HepG2 (cell line): ENCODE results near the gene AQP6. TPM values are rescaled to one million over a fixed set of nuclear protein-coding genes. Genes with fewer than 3 reads are reported as not detected.

ENCODE experiments used
- ATAC-seq: fragments of 200-7000 bp; cut with Tn5 transposase; 3 replicates; pipeline ENCODE4 v1.9.1; 2020; ENCODE audit warnings: mild to moderate bottlenecking, moderate library complexity
- Bru-seq: library from RNA; stranded (reverse); fragments of 400-500 nt; gene quantifications from one replicate; lab custom pipeline; 2021; lab: Mats Ljungman, UMichigan
- BruChase-seq, 2 experiments: library from RNA; stranded (reverse); fragments of 400-500 nt; gene quantifications; one replicate each; lab custom pipeline; 2021; lab: Mats Ljungman, UMichigan
- BruUV-seq: library from RNA; stranded (reverse); fragments of 400-500 nt; replicated peaks from 2 replicates; lab custom pipeline; 2021; lab: Mats Ljungman, UMichigan
- CTCF ChIA-PET: fragments of 300-600 bp; formaldehyde crosslinking; extraction: SDS; loops from one replicate; lab custom pipeline; 2021; ENCODE audit warnings: low total read pairs, inconsistent platforms, low intra/inter-chr PET ratio; lab: Yijun Ruan, JAX
- POLR2A ChIA-PET: fragments of 350-600 bp; sonication (Branson Sonifier 250); formaldehyde crosslinking; loops from one replicate; lab custom pipeline; 2020; ENCODE audit warnings: antibody characterized with exemption, inconsistent platforms; lab: Yijun Ruan, JAX
- DNase-seq: peaks from one replicate; pipeline ENCODE4 v3.0.0-alpha.2; 2015; ENCODE audit warnings: low spot score
- FAIRE-seq: peaks from 3 replicates; lab custom pipeline; 2011; peaks lifted over from hg19 to GRCh38; lab: Jason Lieb, UNC
- H2AFZ ChIP-seq: one replicate; pipeline ENCODE4 v1.6.1; 2011; ENCODE audit warnings: low read length, inconsistent platforms
- H3K27ac ChIP-seq: fragments of 300-600 bp; 3 replicates; pipeline ENCODE4 v1.8.0; 2011; ENCODE audit warnings: mixed run types, mild to moderate bottlenecking, mixed read lengths, low read length, inconsistent platforms; ENCODE audit not compliant: insufficient read depth; ENCODE audit errors: extremely low read length
- H3K27me3 ChIP-seq, 2 experiments: fragments of 200-600 bp in 1 of 2; 2 replicates in 1 of 2; 3 replicates in 1 of 2; pipeline versions ENCODE4 v1.6.0 to v1.8.0; 2011; ENCODE audit warnings: low read length in 2 of 2, mild to moderate bottlenecking in 2 of 2, moderate library complexity in 2 of 2, inconsistent platforms in 1 of 2; ENCODE audit not compliant: insufficient read depth in 2 of 2, control insufficient read depth in 1 of 2
- H3K36me3 ChIP-seq, 2 experiments: fragments of 200-600 bp in 1 of 2; replicated peaks in 1 of 2; 2 replicates in 1 of 2; 3 replicates in 1 of 2; pipeline versions ENCODE4 v1.5.1 to v1.8.0; 2011; ENCODE audit warnings: low read length in 2 of 2, inconsistent platforms in 1 of 2; ENCODE audit not compliant: insufficient read depth in 2 of 2, control insufficient read depth in 1 of 2
- H3K4me1 ChIP-seq: 2 replicates; pipeline ENCODE4 v1.5.1; 2012; ENCODE audit warnings: low read length, inconsistent platforms; ENCODE audit not compliant: insufficient read depth
- H3K4me2 ChIP-seq: 2 replicates; pipeline ENCODE4 v1.6.0; 2011; ENCODE audit warnings: low read depth, low read length, inconsistent platforms
- H3K4me3 ChIP-seq, 3 experiments: fragments of 200-600 bp in 1 of 3; sonication (generic), shearing (Covaris generic) in 1 of 3; replicated peaks in 1 of 3; 2 replicates each; pipeline ENCODE4 v1.5.1; 2011 to 2016; ENCODE audit warnings: low read length in 3 of 3, inconsistent platforms in 2 of 3, low read depth in 2 of 3, mild to moderate bottlenecking in 2 of 3, control low read depth in 1 of 3, mixed read lengths in 1 of 3; ENCODE audit not compliant: insufficient read depth in 1 of 3
- H3K79me2 ChIP-seq: one replicate; pipeline ENCODE4 v1.6.1; 2011; ENCODE audit warnings: low read length, inconsistent platforms; ENCODE audit not compliant: insufficient read depth
- H3K9ac ChIP-seq: 2 replicates; pipeline ENCODE4 v1.6.0; 2011; ENCODE audit warnings: mild to moderate bottlenecking, low read depth, low read length, inconsistent platforms; ENCODE audit not compliant: insufficient read depth
- H3K9me3 ChIP-seq: 2 replicates; pipeline ENCODE4 v1.5.1; 2012; ENCODE audit warnings: mild to moderate bottlenecking, low read length
- H4K20me1 ChIP-seq: 2 replicates; pipeline ENCODE4 v1.6.0; 2011; ENCODE audit warnings: inconsistent platforms, mild to moderate bottlenecking, low read length, moderate library complexity; ENCODE audit not compliant: insufficient read depth
- HCFC1 ChIP-seq: fragments of 150-350 bp; IDR thresholded peaks from 2 replicates; pipeline ENCODE4 v1.6.1; 2014; ENCODE audit warnings: low read depth, low read length
- HNF4A ChIP-seq: sonication (generic); formaldehyde crosslinking; IDR thresholded peaks from 2 replicates; pipeline ENCODE4 v1.4.0; 2020; ENCODE audit warnings: missing genetic modification reagents
- POLR2A ChIP-seq, 2 experiments: IDR thresholded peaks; 2 replicates each; pipeline ENCODE4 v1.6.1; 2011; ENCODE audit warnings: low read depth in 2 of 2, low read length in 2 of 2, mild to moderate bottlenecking in 1 of 2, moderate library complexity in 1 of 2; ENCODE audit not compliant: insufficient read depth in 1 of 2
- ZNF605 ChIP-seq: sonication (generic); formaldehyde crosslinking; IDR thresholded peaks from 2 replicates; pipeline ENCODE4 v1.8.0; 2022; ENCODE audit warnings: mild to moderate bottlenecking, missing genetic modification reagents
- ZNF841 ChIP-seq: sonication (generic); formaldehyde crosslinking; IDR thresholded peaks from 2 replicates; pipeline ENCODE4 v1.8.1; 2023; ENCODE audit warnings: missing genetic modification reagents, borderline replicate concordance
- WGBS: methylation state at CpG from one replicate; pipeline ENCODE4 v1.1.6; 2017; ENCODE audit warnings: low lambda C conversion rate; 5-methylcytosine and 5-hydroxymethylcytosine counted together
- in situ Hi-C: cut with HindIII; loops from 2 replicates; pipeline ENCODE4 v1.10.0; 2017; ENCODE audit warnings: low pct_unique_long_range_greater_than_20kb; ENCODE audit not compliant: extremely low pct_ligation_motif_present
- intact Hi-C: fragments of 100-400 bp; cut with micrococcal nuclease; formaldehyde crosslinking; loops from one replicate; pipeline ENCODE4 v1.10.0; 2022; ENCODE audit not compliant: unreplicated experiment
- long read RNA-seq, 2 experiments: library from RNA in 1 of 2; library from polyadenylated mRNA in 1 of 2; stranded (forward) in 1 of 2; unstranded in 1 of 2; transcript quantifications; one replicate each; pipeline ENCODE4 v2.0.0, GENCODE V29; 2019 to 2022
- polyA minus RNA-seq, 3 experiments: library from RNA; depleted of rRNA, polyadenylated mRNA; stranded (reverse); fragments of >200 nt; gene quantifications; 2 replicates each; pipeline ENCODE4 v1.2.3, GENCODE V29; 2011; ENCODE audit warnings: low replicate concordance in 1 of 3
- polyA plus RNA-seq, 8 experiments: library from polyadenylated mRNA; depleted of rRNA in 3 of 8; stranded (reverse) in 7 of 8; unstranded in 1 of 8; fragments of >200 nt; fragmentation: Illumina TruSeq in 4 of 8; extraction: Trizol in 4 of 8; gene quantifications; 2 replicates each; pipeline versions ENCODE4 v1.2.1 to v1.2.3, GENCODE V29; 2011 to 2016; ENCODE audit warnings: low read depth in 4 of 8, missing spikeins in 1 of 8, mixed read lengths in 1 of 8; ENCODE audit not compliant: insufficient read depth in 1 of 8
- total RNA-seq, 5 experiments: library from RNA; depleted of rRNA; stranded (reverse); fragments of >200 nt; fragmentation: Illumina TruSeq; extraction: Trizol; gene quantifications; 2 replicates each; pipeline ENCODE4 v1.2.3, GENCODE V29; 2016; ENCODE audit warnings: low read depth in 1 of 5
- TF ChIP-seq, protein P1 (sequence below): sonication (generic); formaldehyde crosslinking; IDR thresholded peaks from 2 replicates; pipeline ENCODE4 v1.5.1; 2020; ENCODE audit warnings: mild to moderate bottlenecking, missing genetic modification reagents, moderate library complexity
- TF ChIP-seq, protein P2 (sequence below): sonication (generic); formaldehyde crosslinking; IDR thresholded peaks from 2 replicates; pipeline ENCODE4 v1.4.0; 2020; ENCODE audit warnings: mild to moderate bottlenecking, missing genetic modification reagents
- TF ChIP-seq, protein P3 (sequence below): IDR thresholded peaks from 2 replicates; pipeline ENCODE4 v1.6.1; 2016; ENCODE audit warnings: missing biosample characterization, missing genetic modification reagents, low read depth

Gene AQP6, protein sequence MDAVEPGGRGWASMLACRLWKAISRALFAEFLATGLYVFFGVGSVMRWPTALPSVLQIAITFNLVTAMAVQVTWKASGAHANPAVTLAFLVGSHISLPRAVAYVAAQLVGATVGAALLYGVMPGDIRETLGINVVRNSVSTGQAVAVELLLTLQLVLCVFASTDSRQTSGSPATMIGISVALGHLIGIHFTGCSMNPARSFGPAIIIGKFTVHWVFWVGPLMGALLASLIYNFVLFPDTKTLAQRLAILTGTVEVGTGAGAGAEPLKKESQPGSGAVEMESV
- total RNA-seq (2016; rRNA removed; fragmentation: Illumina TruSeq; extraction: Trizol) (0.51 and 1.3 TPM in 2 replicates), polyA plus RNA-seq (2011; rRNA removed) (0.32 and 0.38 TPM in 2 replicates), polyA minus RNA-seq (2011; rRNA and poly(A)+ RNA removed; ENCODE audit: low replicate concordance) (0.16 and 0.48 TPM in 2 replicates), Bru-seq, nascent RNA (percentile 17 among the genes with signal in this experiment), BruChase-seq, experiment 1, labeled RNA remaining after a 6-hour chase (percentile 29 among the genes with signal in this experiment), BruChase-seq, experiment 2, labeled RNA remaining after a 2-hour chase (percentile 23 among the genes with signal in this experiment)
- total RNA-seq (2016; cell fraction: cytosol; rRNA removed; fragmentation: Illumina TruSeq; extraction: Trizol; ENCODE audit: low read depth), result 0.20 and 0.35 TPM in 2 replicates
- 0.54 and 1.1 TPM in 2 replicates for total RNA-seq (2016; cell fraction: insoluble cytoplasmic fraction; rRNA removed; fragmentation: Illumina TruSeq; extraction: Trizol)
- total RNA-seq (2016; cell fraction: membrane; rRNA removed; fragmentation: Illumina TruSeq; extraction: Trizol), result 0.55 and 0.59 TPM in 2 replicates
- 0.47 and 0.87 TPM in 2 replicates for total RNA-seq (2016; cell fraction: nucleus; rRNA removed; fragmentation: Illumina TruSeq; extraction: Trizol)
- polyA plus RNA-seq (2011; cell fraction: cytosol; rRNA removed), result 0.21 and 0.23 TPM in 2 replicates
- 0.64 and 0.79 TPM in 2 replicates for polyA plus RNA-seq (2011; cell fraction: nucleus; rRNA removed)
- 0.43 and 0.78 TPM in 2 replicates for polyA plus RNA-seq (2012)
- polyA plus RNA-seq (2016; cell fraction: cytosol; fragmentation: Illumina TruSeq; extraction: Trizol; ENCODE audit: low read depth), result 0.23 and 0.31 TPM in 2 replicates
- polyA plus RNA-seq (2016; cell fraction: insoluble cytoplasmic fraction; fragmentation: Illumina TruSeq; extraction: Trizol; ENCODE audit: low read depth), result 0.48 and 0.69 TPM in 2 replicates
- 0.23 and 0.48 TPM in 2 replicates for polyA plus RNA-seq (2016; cell fraction: membrane; fragmentation: Illumina TruSeq; extraction: Trizol; ENCODE audit: low read depth)
- polyA plus RNA-seq (2016; cell fraction: nucleus; fragmentation: Illumina TruSeq; extraction: Trizol; ENCODE audit: insufficient read depth, low read depth), result 1.6 and 2.3 TPM in 2 replicates
- not detected in 2 replicates for polyA minus RNA-seq (2011; cell fraction: cytosol; rRNA and poly(A)+ RNA removed)
- 0.25 TPM in 1 of 2 replicates, not detected in the other for polyA minus RNA-seq (2011; cell fraction: nucleus; rRNA and poly(A)+ RNA removed)
- long read RNA-seq, experiment 1, partial matches to known transcripts, result 1 of 1 reads
- long read RNA-seq, experiment 1, other reads (novel, unspliced or antisense), result 0 of 1 reads
- long read RNA-seq, experiment 2, partial matches to known transcripts, result 1 of 2 reads
- long read RNA-seq, experiment 2, other reads (novel, unspliced or antisense), result 1 of 2 reads

DNA sequence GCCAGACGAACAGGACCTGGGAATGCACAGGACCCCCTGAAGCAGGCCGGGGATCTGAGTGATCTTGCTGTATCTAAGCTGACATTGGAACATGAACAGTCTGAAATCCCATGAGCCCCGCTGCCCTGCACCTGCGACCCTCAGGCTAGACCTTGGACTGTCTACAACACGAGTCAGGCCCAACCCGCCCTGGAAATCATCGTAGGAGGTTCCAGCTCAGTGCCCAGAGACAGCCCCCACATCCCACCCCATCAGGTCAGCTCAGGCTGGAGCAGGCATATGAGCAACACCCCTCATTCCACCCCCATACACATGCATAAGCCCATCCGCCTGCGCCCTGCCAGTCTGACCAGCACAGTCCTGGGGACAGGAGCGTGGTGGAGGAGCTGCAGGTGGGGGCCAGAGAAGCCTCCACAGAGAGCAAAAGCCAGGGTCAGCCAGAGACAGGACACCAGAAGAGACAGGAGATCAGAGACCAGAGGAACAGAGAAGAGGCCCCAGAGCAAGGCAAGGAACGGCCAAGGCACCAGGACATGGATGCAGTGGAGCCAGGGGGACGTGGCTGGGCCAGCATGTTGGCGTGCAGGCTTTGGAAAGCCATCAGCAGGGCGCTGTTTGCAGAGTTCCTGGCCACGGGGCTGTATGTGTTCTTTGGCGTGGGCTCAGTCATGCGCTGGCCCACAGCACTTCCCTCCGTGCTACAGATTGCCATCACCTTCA is at the start of gene AQP6:
Gene AQP6 (plus strand): TSS at position 307 of the 720 bp plus-strand sequence. CDS start 227 bp downstream, at position 534.
- peak; percentile 12 for ATAC-seq
- H3K9ac ChIP-seq, result no peak within 1 kb of the TSS
- DNase-seq, result no peak
- no peak within 1 kb of the TSS for H2AFZ ChIP-seq
- in situ Hi-C loops, result loop anchor here (5.0 kb wide), 1 partner anchor 84 kb away; the partner anchor contains the start of gene ASIC1
- no TSS peak for BruUV-seq
- no peak for FAIRE-seq
- no peaks in the 10 kb centered on the region for H3K9me3 ChIP-seq
- CTCF ChIA-PET, result no interaction called here
- peaks cover 52% of the 10 kb centered on the region for H3K4me1 ChIP-seq
- no peaks in the 10 kb centered on the region for H3K36me3 ChIP-seq
- H3K27me3 ChIP-seq, result peaks cover 1 to 41% of the 10 kb centered on the region in 2 experiments
- intact Hi-C loops, result no loop called here
- POLR2A ChIA-PET, result no interaction called here
- peak within 1 kb of the TSS; percentile 75 for H3K4me2 ChIP-seq
- peak within 1 kb of the TSS in 2 of 3 experiments; percentile 25 to 63; a peak in 3 of 6 replicates for H3K4me3 ChIP-seq
- no peaks in the 10 kb centered on the region for H4K20me1 ChIP-seq
- H3K79me2 ChIP-seq, result no peaks in the 10 kb centered on the region
- H3K27ac ChIP-seq, result no peak within 1 kb of the TSS
- WGBS, result 28% methylated on average over 4 of the region's 18 CpGs
- TF ChIP-seq POLR2A (IDR thresholded peaks at IDR 0.05; ENCODE audit: insufficient read depth in 1 of 2, low read depth in 2 of 2, low read length in 2 of 2) (no peak), ZNF605 (CRISPR knock-in tag) (no peak), HCFC1 (no peak), ZNF841 (CRISPR knock-in tag) (no peak), HNF4A (CRISPR knock-in tag) (peak; percentile 20; the same call in 1 of the 2 replicates)
- TF ChIP-seq, protein P1, sequence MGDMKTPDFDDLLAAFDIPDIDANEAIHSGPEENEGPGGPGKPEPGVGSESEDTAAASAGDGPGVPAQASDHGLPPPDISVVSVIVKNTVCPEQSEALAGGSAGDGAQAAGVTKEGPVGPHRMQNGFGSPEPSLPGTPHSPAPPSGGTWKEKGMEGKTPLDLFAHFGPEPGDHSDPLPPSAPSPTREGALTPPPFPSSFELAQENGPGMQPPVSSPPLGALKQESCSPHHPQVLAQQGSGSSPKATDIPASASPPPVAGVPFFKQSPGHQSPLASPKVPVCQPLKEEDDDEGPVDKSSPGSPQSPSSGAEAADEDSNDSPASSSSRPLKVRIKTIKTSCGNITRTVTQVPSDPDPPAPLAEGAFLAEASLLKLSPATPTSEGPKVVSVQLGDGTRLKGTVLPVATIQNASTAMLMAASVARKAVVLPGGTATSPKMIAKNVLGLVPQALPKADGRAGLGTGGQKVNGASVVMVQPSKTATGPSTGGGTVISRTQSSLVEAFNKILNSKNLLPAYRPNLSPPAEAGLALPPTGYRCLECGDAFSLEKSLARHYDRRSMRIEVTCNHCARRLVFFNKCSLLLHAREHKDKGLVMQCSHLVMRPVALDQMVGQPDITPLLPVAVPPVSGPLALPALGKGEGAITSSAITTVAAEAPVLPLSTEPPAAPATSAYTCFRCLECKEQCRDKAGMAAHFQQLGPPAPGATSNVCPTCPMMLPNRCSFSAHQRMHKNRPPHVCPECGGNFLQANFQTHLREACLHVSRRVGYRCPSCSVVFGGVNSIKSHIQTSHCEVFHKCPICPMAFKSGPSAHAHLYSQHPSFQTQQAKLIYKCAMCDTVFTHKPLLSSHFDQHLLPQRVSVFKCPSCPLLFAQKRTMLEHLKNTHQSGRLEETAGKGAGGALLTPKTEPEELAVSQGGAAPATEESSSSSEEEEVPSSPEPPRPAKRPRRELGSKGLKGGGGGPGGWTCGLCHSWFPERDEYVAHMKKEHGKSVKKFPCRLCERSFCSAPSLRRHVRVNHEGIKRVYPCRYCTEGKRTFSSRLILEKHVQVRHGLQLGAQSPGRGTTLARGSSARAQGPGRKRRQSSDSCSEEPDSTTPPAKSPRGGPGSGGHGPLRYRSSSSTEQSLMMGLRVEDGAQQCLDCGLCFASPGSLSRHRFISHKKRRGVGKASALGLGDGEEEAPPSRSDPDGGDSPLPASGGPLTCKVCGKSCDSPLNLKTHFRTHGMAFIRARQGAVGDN (CRISPR knock-in tag), result peak; percentile 51
- TF ChIP-seq, protein P2, sequence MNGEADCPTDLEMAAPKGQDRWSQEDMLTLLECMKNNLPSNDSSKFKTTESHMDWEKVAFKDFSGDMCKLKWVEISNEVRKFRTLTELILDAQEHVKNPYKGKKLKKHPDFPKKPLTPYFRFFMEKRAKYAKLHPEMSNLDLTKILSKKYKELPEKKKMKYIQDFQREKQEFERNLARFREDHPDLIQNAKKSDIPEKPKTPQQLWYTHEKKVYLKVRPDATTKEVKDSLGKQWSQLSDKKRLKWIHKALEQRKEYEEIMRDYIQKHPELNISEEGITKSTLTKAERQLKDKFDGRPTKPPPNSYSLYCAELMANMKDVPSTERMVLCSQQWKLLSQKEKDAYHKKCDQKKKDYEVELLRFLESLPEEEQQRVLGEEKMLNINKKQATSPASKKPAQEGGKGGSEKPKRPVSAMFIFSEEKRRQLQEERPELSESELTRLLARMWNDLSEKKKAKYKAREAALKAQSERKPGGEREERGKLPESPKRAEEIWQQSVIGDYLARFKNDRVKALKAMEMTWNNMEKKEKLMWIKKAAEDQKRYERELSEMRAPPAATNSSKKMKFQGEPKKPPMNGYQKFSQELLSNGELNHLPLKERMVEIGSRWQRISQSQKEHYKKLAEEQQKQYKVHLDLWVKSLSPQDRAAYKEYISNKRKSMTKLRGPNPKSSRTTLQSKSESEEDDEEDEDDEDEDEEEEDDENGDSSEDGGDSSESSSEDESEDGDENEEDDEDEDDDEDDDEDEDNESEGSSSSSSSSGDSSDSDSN (CRISPR knock-in tag), result 0 out of 2 replicates have a peak, but pooled peaks have one; percentile 29
- TF ChIP-seq, protein P3, sequence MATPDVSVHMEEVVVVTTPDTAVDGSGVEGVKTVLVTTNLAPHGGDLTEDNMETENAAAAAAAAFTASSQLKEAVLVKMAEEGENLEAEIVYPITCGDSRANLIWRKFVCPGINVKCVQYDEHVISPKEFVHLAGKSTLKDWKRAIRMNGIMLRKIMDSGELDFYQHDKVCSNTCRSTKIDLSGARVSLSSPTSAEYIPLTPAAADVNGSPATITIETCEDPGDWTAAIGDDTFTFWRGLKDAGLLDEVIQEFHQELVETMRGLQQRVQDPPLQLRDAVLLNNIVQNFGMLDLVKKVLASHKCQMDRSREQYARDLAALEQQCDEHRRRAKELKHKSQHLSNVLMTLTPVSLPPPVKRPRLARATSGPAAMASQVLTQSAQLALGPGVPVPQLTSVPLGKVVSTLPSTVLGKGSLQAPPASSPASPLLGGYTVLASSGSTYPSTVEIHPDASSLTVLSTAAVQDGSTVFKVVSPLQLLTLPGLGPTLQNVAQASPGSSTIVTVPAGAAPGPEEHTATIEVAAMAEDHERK (CRISPR knock-in tag), result no peak
